Lower lobe of right lung (tissue), 2 donors: ENCODE data around the gene SIN3B. TPM values are rescaled to one million over a fixed set of nuclear protein-coding genes. Genes with fewer than 3 reads are reported as not detected.
A peak's percentile ranks its signal among the peaks of the same experiment; 100 is the strongest.
"Not testable (repeated sequence)": the region's sequence is repeated elsewhere in the genome, so short reads cannot be mapped to it uniquely, and the experiment has no call there.

Source experiments
- ATAC-seq, 2 donors: fragments of 200-7000 bp; cut with Tn5 transposase; one replicate each; pipeline ENCODE4 v1.9.1; 2020 to 2022; ENCODE audit warnings: mild to moderate bottlenecking in 2 of 2, moderate library complexity in 2 of 2
- DNase-seq: peaks from one replicate; pipeline ENCODE4 v3.0.0-alpha.2; 2020
- H3K27ac ChIP-seq: fragments of 200-600 bp; one replicate; pipeline ENCODE4 v1.8.0; 2022
- H3K27me3 ChIP-seq: fragments of 200-600 bp; one replicate; pipeline ENCODE4 v1.8.0; 2022; ENCODE audit warnings: low read depth
- H3K36me3 ChIP-seq: fragments of 200-600 bp; one replicate; pipeline ENCODE4 v1.8.0; 2022; ENCODE audit warnings: mild to moderate bottlenecking
- H3K4me1 ChIP-seq: fragments of 200-600 bp; one replicate; pipeline ENCODE4 v1.8.0; 2022
- H3K4me3 ChIP-seq: fragments of 200-600 bp; one replicate; pipeline ENCODE4 v1.8.0; 2022; ENCODE audit warnings: mild to moderate bottlenecking
- H3K9me3 ChIP-seq: fragments of 200-600 bp; one replicate; pipeline ENCODE4 v1.8.0; 2022
- CTCF ChIP-seq: fragments of 200-600 bp; IDR thresholded peaks from one replicate; pipeline ENCODE4 v1.8.0; 2022; ENCODE audit warnings: antibody characterized with exemption, mild to moderate bottlenecking
- intact Hi-C: fragments of 100-400 bp; cut with DNase I; formaldehyde crosslinking; loops from one replicate; pipeline ENCODE4 v1.11.0; 2022
- total RNA-seq: library from RNA; stranded (reverse); fragmentation: NEBNext Ultra II Directional; extraction: Animal tissue kit (Norgen Biotek cat#: 25700); gene quantifications from one replicate; pipeline ENCODE4 v1.2.1, GENCODE V29; 2021
- donor health status: DM: no; HTN: yes; CAD: no; lungs with severe emphysema.

The SIN3B gene
- total RNA-seq, 1 donor from 2014 or later, result 56.6 TPM

GRCh38 chr19:16790051-16790450 lies 39.1 kb upstream of the SIN3B start:
- Histone ChIP-seq H3K4me3 (no peak overlapping the region), H3K27ac (no peak overlapping the region), H3K27me3 (no peaks in the 10 kb centered on the region), H3K4me1 (no peaks in the 10 kb centered on the region), H3K36me3 (no peaks in the 10 kb centered on the region), H3K9me3 (peaks cover 25% of the 10 kb centered on the region)
- DNase-seq (no peak), ATAC-seq (no peak)
- TF ChIP-seq CTCF, result no peak
- intact Hi-C loops, result no loop called here

GRCh38 chr19:16791942-16792341 lies 37.3 kb upstream of the SIN3B start:
- H3K36me3 ChIP-seq, result no peaks in the 10 kb centered on the region
- H3K4me3 ChIP-seq, result no peak overlapping the region
- no peak overlapping the region for H3K27ac ChIP-seq
- no peak for TF ChIP-seq CTCF
- intact Hi-C loops, result no loop called here
- no peak for DNase-seq
- H3K9me3 ChIP-seq, result peaks cover 25% of the 10 kb centered on the region
- no peak for ATAC-seq
- no peaks in the 10 kb centered on the region for H3K27me3 ChIP-seq
- no peaks in the 10 kb centered on the region for H3K4me1 ChIP-seq

GRCh38 chr19:16794456-16795441 lies 34.4 kb upstream of the SIN3B start:
- Histone ChIP-seq H3K4me3 (no peak overlapping the region), H3K36me3 (no peaks in the 10 kb centered on the region), H3K27ac (no peak overlapping the region), H3K9me3 (peaks cover 7% of the 10 kb centered on the region), H3K27me3 (no peaks in the 10 kb centered on the region), H3K4me1 (no peaks in the 10 kb centered on the region)
- DNase-seq, result no peak
- TF ChIP-seq CTCF, result no peak
- intact Hi-C loops, result no loop called here
- ATAC-seq, result peak in 1 of 2 donors; percentile 13

GRCh38 chr19:16795731-16796130 lies 33.5 kb upstream of the SIN3B start:
- Histone ChIP-seq H3K9me3 (no peaks in the 10 kb centered on the region), H3K4me1 (no peaks in the 10 kb centered on the region), H3K4me3 (no peak overlapping the region), H3K27ac (no peak overlapping the region), H3K27me3 (no peaks in the 10 kb centered on the region), H3K36me3 (no peaks in the 10 kb centered on the region)
- DNase-seq (no peak), ATAC-seq (no peak)
- no peak for TF ChIP-seq CTCF
- intact Hi-C loops, result no loop called here

GRCh38 chr19:16797876-16798275 lies 31.3 kb upstream of the SIN3B start:
- intact Hi-C loops, result no loop called here
- ATAC-seq, result no peak
- no peak for TF ChIP-seq CTCF
- no peak overlapping the region for H3K27ac ChIP-seq
- H3K4me3 ChIP-seq, result no peak overlapping the region
- H3K4me1 ChIP-seq, result peaks cover 4% of the 10 kb centered on the region
- H3K27me3 ChIP-seq, result no peaks in the 10 kb centered on the region
- H3K9me3 ChIP-seq, result no peaks in the 10 kb centered on the region
- DNase-seq, result no peak
- no peaks in the 10 kb centered on the region for H3K36me3 ChIP-seq

- H3K36me3 ChIP-seq, H3K27ac ChIP-seq, H3K27me3 ChIP-seq, intact Hi-C loops, H3K4me3 ChIP-seq, H3K4me1 ChIP-seq, DNase-seq, H3K9me3 ChIP-seq, ATAC-seq: not testable (repeated sequence)
Observed at GRCh38 chr19:16798326-16798725, 30.9 kb upstream of the SIN3B start.
